Suprapubic skin (tissue), 4 donors: ENCODE measurements around the gene SNX19. TPM values are rescaled to one million over a fixed set of nuclear protein-coding genes. Genes with fewer than 3 reads are reported as not detected.

Experiments
- DNase-seq, 2 donors: peaks; one replicate each; pipeline ENCODE4 v3.0.0-alpha.2; 2019; ENCODE audit warnings: low spot score in 2 of 2
- H3K27ac ChIP-seq: fragments of 200-600 bp; sonication (generic); one replicate; pipeline ENCODE4 v1.5.1; 2019
- H3K27me3 ChIP-seq: fragments of 200-600 bp; sonication (generic); one replicate; pipeline ENCODE4 v1.5.1; 2019
- H3K36me3 ChIP-seq: fragments of 200-600 bp; sonication (generic); one replicate; pipeline ENCODE4 v1.5.1; 2019
- H3K4me1 ChIP-seq: fragments of 200-600 bp; sonication (generic); one replicate; pipeline ENCODE4 v1.5.1; 2019
- H3K4me3 ChIP-seq: fragments of 200-600 bp; sonication (generic); one replicate; pipeline ENCODE4 v1.5.1; 2019; ENCODE audit warnings: mild to moderate bottlenecking
- H3K9me3 ChIP-seq: fragments of 200-600 bp; sonication (generic); one replicate; pipeline ENCODE4 v1.5.1; 2019
- CTCF ChIP-seq, 2 donors: fragments of 200-600 bp in 1 of 2; fragments of 450-650 bp in 1 of 2; sonication (generic) in 1 of 2; IDR thresholded peaks; one replicate each; pipeline ENCODE4 v1.5.1; 2016 to 2019; ENCODE audit warnings: antibody characterized with exemption in 2 of 2, mild to moderate bottlenecking in 1 of 2, moderate library complexity in 1 of 2
- EP300 ChIP-seq: sonication (generic); formaldehyde crosslinking; IDR thresholded peaks from one replicate; pipeline ENCODE4 v1.6.1; 2017; ENCODE audit warnings: antibody characterized with exemption
- POLR2A ChIP-seq, 2 donors: fragments of 450-650 bp; IDR thresholded peaks; one replicate each; pipeline ENCODE4 v1.6.1; 2017; ENCODE audit warnings: antibody characterized with exemption in 2 of 2, mild to moderate bottlenecking in 2 of 2, moderate library complexity in 2 of 2
- POLR2AphosphoS5 ChIP-seq, 3 donors: sonication (generic); formaldehyde crosslinking; IDR thresholded peaks; one replicate each; pipeline ENCODE4 v1.6.1; 2017; ENCODE audit warnings: antibody characterized with exemption in 3 of 3
- WGBS: methylation state at CpG from one replicate; pipeline ENCODE4 v1.1.5; 2018; 5-methylcytosine and 5-hydroxymethylcytosine counted together
- total RNA-seq, 4 donors: library from RNA; depleted of rRNA; stranded (reverse); fragments of >200 nt; gene quantifications; one replicate each; pipeline ENCODE4 v1.1.0, GENCODE V29; 2016

The SNX19 gene
- total RNA-seq, 4 donors from 2014 or later: 74.5 to 157 (median 86.0) TPM

- 57% methylated on average over 6 of the region's 6 CpGs for WGBS
- no peaks in the 10 kb centered on the region for H3K9me3 ChIP-seq
- DNase-seq: peak in 1 of 2 donors; percentile 64
- H3K4me3 ChIP-seq: no peak overlapping the region
- no peak overlapping the region for H3K27ac ChIP-seq
- H3K4me1 ChIP-seq: peaks cover 15% of the 10 kb centered on the region
- peaks cover 2% of the 10 kb centered on the region for H3K27me3 ChIP-seq
- TF ChIP-seq POLR2AphosphoS5 (IDR thresholded peaks at IDR 0.05) (no peak), POLR2A (IDR thresholded peaks at IDR 0.05) (no peak), EP300 (no peak), CTCF (IDR thresholded peaks at IDR 0.05) (no peak)
- no peaks in the 10 kb centered on the region for H3K36me3 ChIP-seq
Observed at GRCh38 chr11:130829920-130830511, 86.3 kb downstream of the SNX19 start.

- TF ChIP-seq CTCF (IDR thresholded peaks at IDR 0.05): no peak
- no peak for TF ChIP-seq POLR2AphosphoS5 (IDR thresholded peaks at IDR 0.05)
- TF ChIP-seq EP300: no peak
- TF ChIP-seq POLR2A (IDR thresholded peaks at IDR 0.05): no peak
- 87% methylated on average over 7 of the region's 7 CpGs for WGBS
- no peak for DNase-seq
Observed at GRCh38 chr11:130828741-130829140, 87.5 kb downstream of the SNX19 start.

GRCh38 chr11:130827451-130828377 is 88.6 kb downstream of the SNX19 start:
- peaks cover 2% of the 10 kb centered on the region for H3K27me3 ChIP-seq
- H3K4me3 ChIP-seq: no peak overlapping the region
- no peak for TF ChIP-seq EP300
- no peak for TF ChIP-seq POLR2A (IDR thresholded peaks at IDR 0.05)
- TF ChIP-seq POLR2AphosphoS5 (IDR thresholded peaks at IDR 0.05): no peak
- no peak for TF ChIP-seq CTCF (IDR thresholded peaks at IDR 0.05)
- H3K27ac ChIP-seq: no peak overlapping the region
- peaks cover 15% of the 10 kb centered on the region for H3K4me1 ChIP-seq
- H3K36me3 ChIP-seq: no peaks in the 10 kb centered on the region
- peak in 1 of 2 donors; percentile 80 for DNase-seq
- H3K9me3 ChIP-seq: no peaks in the 10 kb centered on the region
- 66% methylated on average over 7 of the region's 13 CpGs for WGBS

More at GRCh38 chr11:130828741-130829140, 87.5 kb downstream of the SNX19 start:
- H3K4me3 ChIP-seq: no peak overlapping the region
- peaks cover 15% of the 10 kb centered on the region for H3K4me1 ChIP-seq
- H3K36me3 ChIP-seq: no peaks in the 10 kb centered on the region
- no peak overlapping the region for H3K27ac ChIP-seq
- no peaks in the 10 kb centered on the region for H3K9me3 ChIP-seq
- peaks cover 2% of the 10 kb centered on the region for H3K27me3 ChIP-seq

- Histone ChIP-seq H3K27ac (no peak overlapping the region), H3K4me3 (no peak overlapping the region), H3K9me3 (no peaks in the 10 kb centered on the region), H3K36me3 (no peaks in the 10 kb centered on the region), H3K27me3 (peaks cover 2% of the 10 kb centered on the region), H3K4me1 (peaks cover 15% of the 10 kb centered on the region)
- no peak for DNase-seq
- TF ChIP-seq POLR2A (IDR thresholded peaks at IDR 0.05): no peak
- no peak for TF ChIP-seq CTCF (IDR thresholded peaks at IDR 0.05)
- no peak for TF ChIP-seq POLR2AphosphoS5 (IDR thresholded peaks at IDR 0.05)
- TF ChIP-seq EP300: no peak
- 86% methylated on average over 9 of the region's 9 CpGs for WGBS
Observed at GRCh38 chr11:130826572-130826971, 89.7 kb downstream of the SNX19 start.

GRCh38 chr11:130825983-130826382 is 90.3 kb downstream of the SNX19 start:
- no peak for DNase-seq
- Histone ChIP-seq H3K27me3 (peaks cover 2% of the 10 kb centered on the region), H3K36me3 (no peaks in the 10 kb centered on the region), H3K9me3 (no peaks in the 10 kb centered on the region), H3K4me1 (peaks cover 9% of the 10 kb centered on the region), H3K4me3 (no peak overlapping the region), H3K27ac (no peak overlapping the region)
- TF ChIP-seq CTCF (IDR thresholded peaks at IDR 0.05): no peak
- TF ChIP-seq POLR2A (IDR thresholded peaks at IDR 0.05): no peak
- no peak for TF ChIP-seq EP300
- TF ChIP-seq POLR2AphosphoS5 (IDR thresholded peaks at IDR 0.05): no peak
- 83% methylated on average over 8 of the region's 8 CpGs for WGBS
